Large intestine (tissue), 3 donors: Measurements from ENCODE around the gene ZDHHC14. TPM values are rescaled to one million over a fixed set of nuclear protein-coding genes. Genes with fewer than 3 reads are reported as not detected.

Experiments
- DNase-seq, 2 donors: peaks; one replicate each; pipeline versions ENCODE4 v3.0.0 to v3.0.0-alpha.2; 2013
- H3K27ac ChIP-seq: one replicate; pipeline ENCODE4 v1.5.1; 2013; ENCODE audit warnings: low read length
- H3K27me3 ChIP-seq: 2 replicates; pipeline ENCODE4 v1.6.1; 2013; ENCODE audit warnings: low read length; ENCODE audit not compliant: control insufficient read depth, insufficient read depth
- H3K36me3 ChIP-seq: 2 replicates; pipeline ENCODE4 v1.6.1; 2013; ENCODE audit warnings: low read length; ENCODE audit not compliant: control insufficient read depth, insufficient read depth
- H3K4me1 ChIP-seq: one replicate; pipeline ENCODE4 v1.6.1; 2013; ENCODE audit warnings: low read length; ENCODE audit not compliant: control insufficient read depth, insufficient read depth
- H3K4me3 ChIP-seq: one replicate; pipeline ENCODE4 v1.5.1; 2013; ENCODE audit warnings: low read length
- H3K9me3 ChIP-seq: one replicate; pipeline ENCODE4 v1.6.1; 2013; ENCODE audit warnings: mild to moderate bottlenecking, low read depth, low read length, moderate library complexity; ENCODE audit not compliant: control insufficient read depth
- WGBS: methylation state at CpG from one replicate; pipeline ENCODE4 v1.1.5; 2013; ENCODE audit warnings: low lambda C conversion rate; ENCODE audit not compliant: insufficient coverage; 5-methylcytosine and 5-hydroxymethylcytosine counted together
- polyA plus RNA-seq: library from polyadenylated mRNA; unstranded; fragments of 120-200 nt; gene quantifications from one replicate; pipeline ENCODE4 v1.2.1, GENCODE V29; 2013

The ZDHHC14 gene
- polyA plus RNA-seq, 1 donor: 26.5 TPM

GRCh38 chr6:157453978-157454377, 73.0 kb downstream of the ZDHHC14 start:
- H3K4me1 ChIP-seq: peaks cover 9% of the 10 kb centered on the region
- no peaks in the 10 kb centered on the region for H3K27me3 ChIP-seq
- H3K36me3 ChIP-seq: peaks cover 3% of the 10 kb centered on the region
- no peak overlapping the region for H3K4me3 ChIP-seq
- DNase-seq: no peak
- H3K9me3 ChIP-seq: no peaks in the 10 kb centered on the region
- no peak overlapping the region for H3K27ac ChIP-seq

GRCh38 chr6:157454762-157455714, 74.0 kb downstream of the ZDHHC14 start:
- Histone ChIP-seq H3K4me1 (peaks cover 2% of the 10 kb centered on the region), H3K36me3 (peaks cover 3% of the 10 kb centered on the region), H3K4me3 (no peak overlapping the region), H3K27ac (no peak overlapping the region), H3K9me3 (no peaks in the 10 kb centered on the region), H3K27me3 (no peaks in the 10 kb centered on the region)
- no peak for DNase-seq
- no CpG with 5 or more reads among the region's 14 CpGs for WGBS

DNA sequence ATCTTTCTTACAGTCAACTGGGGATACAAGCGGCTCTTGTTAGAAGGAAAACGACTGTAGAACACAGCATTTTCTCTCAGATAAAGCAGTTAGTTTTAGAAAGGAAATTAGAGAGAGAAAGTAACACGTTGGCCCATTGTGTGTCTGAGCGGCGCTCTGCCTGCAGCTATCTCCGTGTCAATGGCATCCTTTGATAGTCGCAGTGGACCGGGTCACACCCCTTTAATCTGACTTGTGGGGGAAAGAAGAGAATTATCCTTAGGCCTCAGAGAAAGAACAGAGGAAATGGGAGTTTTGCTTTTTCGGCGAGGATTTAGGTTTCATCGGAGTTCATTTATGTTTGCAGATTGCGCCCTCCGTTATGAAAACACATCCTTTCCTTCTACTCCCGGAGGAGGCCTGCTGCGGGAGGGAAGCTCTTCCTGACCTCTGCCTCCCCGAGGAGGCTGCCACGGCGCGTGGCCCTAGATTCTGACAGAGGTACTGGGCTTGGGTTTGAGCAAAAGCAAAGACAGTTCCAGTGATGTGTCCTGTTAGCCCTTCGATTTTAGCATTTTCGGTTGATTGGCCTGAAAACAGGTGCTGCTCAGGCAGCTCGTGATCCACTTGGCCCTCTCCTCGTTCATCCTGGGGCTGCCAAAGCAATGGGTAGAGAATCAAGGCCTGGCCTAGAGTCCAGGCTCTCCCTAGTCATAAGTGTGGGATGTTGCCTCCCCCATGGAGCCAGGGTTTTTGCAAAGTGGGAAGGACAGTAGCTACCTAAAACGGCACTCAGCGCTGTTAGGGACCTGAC, 74.9 kb downstream of the ZDHHC14 start:
- Histone ChIP-seq H3K27ac (no peak overlapping the region), H3K9me3 (no peaks in the 10 kb centered on the region), H3K4me3 (no peak overlapping the region), H3K4me1 (peaks cover 2% of the 10 kb centered on the region), H3K27me3 (no peaks in the 10 kb centered on the region), H3K36me3 (peaks cover 3% of the 10 kb centered on the region)
- DNase-seq: no peak
- WGBS: 87% methylated on average over 7 of the region's 25 CpGs

DNA sequence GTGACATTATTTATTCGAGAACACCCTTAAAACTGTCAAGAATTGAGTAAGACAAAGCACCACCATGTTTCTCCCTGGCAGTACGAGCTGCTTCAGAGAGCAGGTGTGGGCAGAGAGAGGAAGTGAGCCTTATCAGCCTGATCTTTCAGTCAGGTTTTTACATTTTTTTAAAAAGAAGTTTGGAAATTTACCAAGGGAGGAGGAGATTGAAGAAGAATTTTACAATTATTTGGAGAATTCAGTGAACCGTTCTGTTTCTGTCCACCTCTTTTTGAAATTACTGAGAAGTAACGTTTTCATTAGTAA, 75.5 kb downstream of the ZDHHC14 start:
- 100% methylated on average over 1 of the region's 4 CpGs for WGBS
- Histone ChIP-seq H3K4me3 (no peak overlapping the region), H3K27me3 (no peaks in the 10 kb centered on the region), H3K9me3 (no peaks in the 10 kb centered on the region), H3K36me3 (peaks cover 3% of the 10 kb centered on the region), H3K27ac (no peak overlapping the region), H3K4me1 (peaks cover 2% of the 10 kb centered on the region)
- DNase-seq: no peak

GRCh38 chr6:157457787-157458186, 76.8 kb downstream of the ZDHHC14 start:
- DNase-seq: no peak
- peaks cover 3% of the 10 kb centered on the region for H3K36me3 ChIP-seq
- no peaks in the 10 kb centered on the region for H3K4me1 ChIP-seq
- no peaks in the 10 kb centered on the region for H3K9me3 ChIP-seq
- no CpG with 5 or more reads among the region's 6 CpGs for WGBS
- H3K4me3 ChIP-seq: no peak overlapping the region
- H3K27me3 ChIP-seq: no peaks in the 10 kb centered on the region
- no peak overlapping the region for H3K27ac ChIP-seq

GRCh38 chr6:157459327-157459726, 78.3 kb downstream of the ZDHHC14 start:
- Histone ChIP-seq H3K36me3 (peaks cover 3% of the 10 kb centered on the region), H3K4me3 (no peak overlapping the region), H3K27ac (no peak overlapping the region), H3K9me3 (no peaks in the 10 kb centered on the region), H3K4me1 (no peaks in the 10 kb centered on the region), H3K27me3 (no peaks in the 10 kb centered on the region)
- no peak for DNase-seq
- WGBS: no CpG with 5 or more reads among the region's 5 CpGs

- DNase-seq: no peak
- WGBS: 100% methylated on average over 1 of the region's 9 CpGs
- Histone ChIP-seq H3K4me3 (no peak overlapping the region), H3K36me3 (peaks cover 3% of the 10 kb centered on the region), H3K27me3 (no peaks in the 10 kb centered on the region), H3K4me1 (no peaks in the 10 kb centered on the region), H3K9me3 (no peaks in the 10 kb centered on the region), H3K27ac (no peak overlapping the region)
These were observed 79.4 kb downstream of the ZDHHC14 start for GRCh38 chr6:157460182-157460999.

DNA sequence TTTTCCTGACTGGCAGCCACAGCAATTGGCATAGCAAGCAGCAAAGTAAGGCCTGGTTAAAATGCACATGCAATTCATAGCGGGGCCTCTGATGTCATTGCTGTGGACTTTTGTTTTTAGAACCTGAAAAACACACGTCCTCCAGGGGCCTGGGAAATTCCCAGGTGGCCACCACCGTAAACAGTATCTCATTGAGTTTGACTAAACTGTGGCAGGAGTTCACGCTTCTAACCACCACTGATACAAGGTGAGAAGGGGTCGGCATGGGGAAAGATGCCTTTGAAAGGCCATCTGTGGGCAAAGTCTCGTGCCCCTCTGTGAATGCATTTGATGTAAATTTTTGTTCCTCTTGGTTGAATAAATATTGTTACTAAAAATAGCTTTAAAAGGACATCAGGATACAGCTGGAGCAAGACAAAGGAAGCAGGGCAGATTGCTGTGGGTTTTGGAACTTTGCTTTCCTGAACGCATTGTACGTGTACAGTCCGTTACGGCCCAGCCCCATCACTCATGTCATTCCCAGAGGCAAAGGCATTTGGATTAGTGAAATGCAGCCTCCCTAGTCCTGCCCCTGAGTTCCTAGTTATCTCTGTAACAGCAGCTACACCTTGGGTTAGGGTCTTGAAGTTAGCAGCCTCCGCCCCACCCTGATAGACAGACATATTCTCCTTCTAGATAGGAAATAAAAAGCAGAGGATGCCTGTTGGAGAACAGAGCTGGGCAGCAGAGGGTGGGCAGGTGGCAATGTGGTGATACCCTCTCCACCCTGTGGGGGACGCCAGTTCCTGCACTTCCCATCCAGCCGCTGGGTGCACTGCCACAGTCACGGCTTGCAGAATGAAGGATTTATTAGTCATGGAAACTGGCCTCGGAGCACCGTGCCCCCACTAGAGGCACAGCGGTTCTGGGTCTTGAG, 80.3 kb downstream of the ZDHHC14 start:
- DNase-seq: no peak
- H3K36me3 ChIP-seq: peaks cover 1% of the 10 kb centered on the region
- WGBS: no CpG with 5 or more reads among the region's 17 CpGs
- H3K4me3 ChIP-seq: no peak overlapping the region
- no peaks in the 10 kb centered on the region for H3K4me1 ChIP-seq
- H3K27ac ChIP-seq: no peak overlapping the region
- H3K9me3 ChIP-seq: no peaks in the 10 kb centered on the region
- no peaks in the 10 kb centered on the region for H3K27me3 ChIP-seq

DNA sequence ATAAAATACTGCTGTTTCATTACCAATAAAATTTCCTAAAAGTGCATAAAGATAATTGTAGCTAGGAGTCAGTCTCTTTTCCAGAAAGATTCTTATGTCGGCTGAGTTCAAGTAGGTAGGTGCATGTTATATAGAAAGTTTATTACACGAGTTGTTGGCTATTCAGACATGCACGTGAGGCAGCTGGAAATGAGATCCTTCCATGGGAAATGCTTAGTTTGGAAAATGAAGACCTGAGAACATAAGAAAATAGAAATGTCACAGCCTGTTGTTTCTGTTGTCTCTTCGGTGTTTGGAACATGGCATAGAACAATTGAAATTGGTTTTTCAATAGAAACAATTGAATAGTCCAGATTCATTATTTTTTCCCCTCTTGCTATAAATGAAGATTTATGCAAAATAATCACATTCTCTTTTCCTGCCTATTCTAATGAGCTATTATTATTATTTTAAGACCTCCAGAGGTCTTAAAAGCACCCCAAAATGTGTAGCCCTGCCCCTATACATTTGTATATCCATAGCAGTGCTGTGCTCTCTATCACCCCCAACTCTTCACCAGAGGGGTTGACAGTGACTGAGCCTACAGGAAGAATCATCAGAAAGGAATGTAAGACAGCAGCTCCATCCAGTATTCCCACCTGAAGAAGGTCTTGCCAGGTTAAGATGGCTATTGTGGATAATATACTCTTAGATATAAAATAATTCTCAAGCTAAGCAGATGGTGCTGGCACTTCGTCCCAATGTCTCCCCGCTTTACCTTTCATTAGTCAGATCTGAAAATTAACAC, 82.2 kb downstream of the ZDHHC14 start:
- 100% methylated on average over 1 of the region's 6 CpGs for WGBS
- Histone ChIP-seq H3K36me3 (no peaks in the 10 kb centered on the region), H3K4me1 (no peaks in the 10 kb centered on the region), H3K4me3 (no peak overlapping the region), H3K27me3 (no peaks in the 10 kb centered on the region), H3K27ac (no peak overlapping the region), H3K9me3 (no peaks in the 10 kb centered on the region)
- no peak for DNase-seq
